Fibroblast of lung (primary cell): ENCODE measurements around the gene WDR11. TPM values are rescaled to one million over a fixed set of nuclear protein-coding genes. Genes with fewer than 3 reads are reported as not detected.

ENCODE experiments used
- DNase-seq, 2 donors: peaks; one replicate each; pipeline versions ENCODE4 v3.0.0 to v3.0.0-alpha.2; 2010; ENCODE audit warnings: low read depth in 2 of 2
- H2AFZ ChIP-seq: 2 replicates; pipeline ENCODE4 v1.5.1; 2012; ENCODE audit warnings: low read length, control low read depth, inconsistent platforms
- H3K27ac ChIP-seq: 2 replicates; pipeline ENCODE4 v1.5.1; 2011; ENCODE audit warnings: low read length, control low read depth; ENCODE audit not compliant: insufficient read depth
- H3K27me3 ChIP-seq: 2 replicates; pipeline ENCODE4 v1.5.1; 2011; ENCODE audit warnings: mild to moderate bottlenecking, low read length; ENCODE audit not compliant: control insufficient read depth, insufficient read depth
- H3K36me3 ChIP-seq: 2 replicates; pipeline ENCODE4 v1.5.1; 2011; ENCODE audit warnings: low read length; ENCODE audit not compliant: control insufficient read depth, insufficient read depth
- H3K4me1 ChIP-seq: 2 replicates; pipeline ENCODE4 v1.5.1; 2011; ENCODE audit warnings: low read length; ENCODE audit not compliant: control insufficient read depth, insufficient read depth; ENCODE audit errors: extremely low read depth
- H3K4me2 ChIP-seq: 2 replicates; pipeline ENCODE4 v1.5.1; 2011; ENCODE audit warnings: low read length, control low read depth; ENCODE audit not compliant: insufficient read depth; ENCODE audit errors: extremely low read depth
- H3K4me3 ChIP-seq, 4 experiments: fragments of 200-600 bp in 1 of 4; sonication (generic) in 1 of 4; replicated peaks in 1 of 4; 2 replicates each; pipeline ENCODE4 v1.5.1; 2011 to 2016; ENCODE audit warnings: low read length in 4 of 4, low read depth in 3 of 4, mild to moderate bottlenecking in 3 of 4, control low read depth in 2 of 4, inconsistent platforms in 1 of 4, mixed read lengths in 1 of 4; ENCODE audit not compliant: insufficient read depth in 1 of 4; ENCODE audit errors: control extremely low read depth in 1 of 4
- H3K79me2 ChIP-seq: 2 replicates; pipeline ENCODE4 v1.5.1; 2012; ENCODE audit warnings: mild to moderate bottlenecking, low read length, inconsistent platforms; ENCODE audit not compliant: control insufficient read depth, insufficient read depth
- H3K9ac ChIP-seq: 2 replicates; pipeline ENCODE4 v1.5.1; 2011; ENCODE audit warnings: mild to moderate bottlenecking, low read length, control low read depth; ENCODE audit not compliant: insufficient read depth
- H3K9me3 ChIP-seq: 2 replicates; pipeline ENCODE4 v1.5.1; 2012; ENCODE audit warnings: low read depth, low read length; ENCODE audit not compliant: control insufficient read depth, insufficient read depth
- H4K20me1 ChIP-seq: 2 replicates; pipeline ENCODE4 v1.5.1; 2011; ENCODE audit warnings: low read length; ENCODE audit not compliant: control insufficient read depth, insufficient read depth; ENCODE audit errors: extremely low read depth
- CTCF ChIP-seq, 2 donors: IDR thresholded peaks in 1 of 2; conservative IDR thresholded peaks in 1 of 2; 1 replicate in 1 of 2; 2 replicates in 1 of 2; pipeline ENCODE4 v1.5.1; 2011 to 2012; ENCODE audit warnings: low read length in 2 of 2, control low read depth in 1 of 2, inconsistent platforms in 1 of 2, low read depth in 1 of 2, mild to moderate bottlenecking in 1 of 2
- EZH2 ChIP-seq: IDR thresholded peaks from 2 replicates; pipeline ENCODE4 v1.5.1; 2012; ENCODE audit warnings: low read length, control low read depth, mild to moderate bottlenecking; ENCODE audit errors: missing control alignments
- polyA plus RNA-seq, 2 donors: library from polyadenylated mRNA; depleted of rRNA in 1 of 2; stranded (reverse) in 1 of 2; unstranded in 1 of 2; fragments of >200 nt; gene quantifications; 2 replicates each; pipeline ENCODE4 v1.2.1, GENCODE V29; 2011 to 2012; ENCODE audit warnings: missing spikeins in 1 of 2
- total RNA-seq: library from RNA; depleted of rRNA; stranded (reverse); fragments of >200 nt; gene quantifications from 2 replicates; pipeline ENCODE4 v1.2.1, GENCODE V29; 2014

The WDR11 gene
- total and polyA plus RNA-seq, 2 donors (not counting 1 experiment from before 2014, with no cell fraction given) = 61.4 to 89.5 TPM

GRCh38 chr10:120810298-120810697, 40.9 kb upstream of the WDR11 start:
- no peaks in the 10 kb centered on the region for H3K79me2 ChIP-seq
- no peak overlapping the region for H3K9ac ChIP-seq
- TF ChIP-seq EZH2 = no peak
- no peaks in the 10 kb centered on the region for H3K27me3 ChIP-seq
- no peak overlapping the region for H2AFZ ChIP-seq
- H4K20me1 ChIP-seq = no peaks in the 10 kb centered on the region
- H3K4me3 ChIP-seq = no peak overlapping the region
- no peaks in the 10 kb centered on the region for H3K36me3 ChIP-seq
- H3K27ac ChIP-seq = no peak overlapping the region
- DNase-seq = no peak
- no peak overlapping the region for H3K4me2 ChIP-seq
- no peaks in the 10 kb centered on the region for H3K9me3 ChIP-seq
- no peaks in the 10 kb centered on the region for H3K4me1 ChIP-seq

GRCh38 chr10:120813085-120813484, 38.1 kb upstream of the WDR11 start:
- Histone ChIP-seq H3K36me3 (no peaks in the 10 kb centered on the region), H2AFZ (no peak overlapping the region), H4K20me1 (no peaks in the 10 kb centered on the region), H3K9ac (no peak overlapping the region), H3K4me2 (no peak overlapping the region), H3K9me3 (no peaks in the 10 kb centered on the region), H3K27me3 (no peaks in the 10 kb centered on the region), H3K27ac (no peak overlapping the region), H3K4me3 (no peak overlapping the region), H3K4me1 (no peaks in the 10 kb centered on the region), H3K79me2 (no peaks in the 10 kb centered on the region)
- no peak for DNase-seq
- TF ChIP-seq CTCF (conservative IDR thresholded peaks at IDR 0.05 in 1 of 2, IDR thresholded peaks at IDR 0.05 in 1 of 2; ENCODE audit: low read depth in 1 of 2, low read length in 2 of 2) = no peak
- TF ChIP-seq EZH2 = no peak

- TF ChIP-seq EZH2 = no peak
- TF ChIP-seq CTCF (conservative IDR thresholded peaks at IDR 0.05 in 1 of 2, IDR thresholded peaks at IDR 0.05 in 1 of 2; ENCODE audit: low read depth in 1 of 2, low read length in 2 of 2) = no peak
- Histone ChIP-seq H3K4me2 (no peak overlapping the region), H3K36me3 (no peaks in the 10 kb centered on the region), H3K9ac (no peak overlapping the region), H3K4me3 (no peak overlapping the region), H3K9me3 (no peaks in the 10 kb centered on the region), H3K79me2 (no peaks in the 10 kb centered on the region), H2AFZ (no peak overlapping the region), H4K20me1 (no peaks in the 10 kb centered on the region), H3K27ac (no peak overlapping the region), H3K27me3 (no peaks in the 10 kb centered on the region), H3K4me1 (no peaks in the 10 kb centered on the region)
- no peak for DNase-seq
Measured at GRCh38 chr10:120818301-120818700, 32.9 kb upstream of the WDR11 start.
